Neural progenitor cell (in vitro differentiated cells): ENCODE data around the gene CRYM. TPM values are rescaled to one million over a fixed set of nuclear protein-coding genes. Genes with fewer than 3 reads are reported as not detected.

Experiments used
- DNase-seq: peaks from one replicate; pipeline ENCODE4 v3.0.0-alpha.2; 2016; ENCODE audit warnings: low spot score
- H2AFZ ChIP-seq: fragments of 200-600 bp; sonication (generic); replicated peaks from 2 replicates; pipeline ENCODE4 v1.6.1; 2016; ENCODE audit warnings: antibody characterized with exemption
- H3F3A ChIP-seq: fragments of 200-600 bp; sonication (generic); 2 replicates; pipeline ENCODE4 v1.6.1; 2016; ENCODE audit warnings: antibody characterized with exemption, low read depth
- H3K27ac ChIP-seq: fragments of 200-600 bp; sonication (generic); 2 replicates; pipeline ENCODE4 v1.5.1; 2016; ENCODE audit warnings: mild to moderate bottlenecking
- H3K27me3 ChIP-seq: fragments of 200-600 bp; sonication (generic); 2 replicates; pipeline ENCODE4 v1.6.1; 2016; ENCODE audit warnings: mild to moderate bottlenecking, moderate library complexity
- H3K36me3 ChIP-seq: fragments of 200-600 bp; sonication (generic); 2 replicates; pipeline ENCODE4 v1.5.1; 2016
- H3K4me1 ChIP-seq: fragments of 200-600 bp; sonication (generic); 2 replicates; pipeline ENCODE4 v1.6.1; 2016; ENCODE audit warnings: mixed run types
- H3K4me2 ChIP-seq: fragments of 200-600 bp; sonication (generic); 2 replicates; pipeline ENCODE4 v1.6.1; 2016
- H3K4me3 ChIP-seq: fragments of 200-600 bp; sonication (generic); 2 replicates; pipeline ENCODE4 v1.5.1; 2016
- H3K79me2 ChIP-seq: fragments of 200-600 bp; sonication (generic); 2 replicates; pipeline ENCODE4 v1.6.1; 2016; ENCODE audit warnings: low read depth
- H3K9ac ChIP-seq: fragments of 200-600 bp; sonication (generic); 2 replicates; pipeline ENCODE4 v1.6.1; 2016
- H3K9me3 ChIP-seq: fragments of 200-600 bp; sonication (generic); 2 replicates; pipeline ENCODE4 v1.5.1; 2016; ENCODE audit warnings: low read depth
- H4K20me1 ChIP-seq: fragments of 200-600 bp; sonication (generic); 2 replicates; pipeline ENCODE4 v1.6.1; 2016; ENCODE audit warnings: low read depth
- H3K27ac Mint-ChIP-seq: 3 replicates; pipeline ENCODE4 v1.8.0; 2021; ENCODE audit warnings: mixed read lengths
- H3K27me3 Mint-ChIP-seq: 2 replicates; pipeline ENCODE4 v1.8.0; 2022; ENCODE audit warnings: low read depth, mild to moderate bottlenecking, inconsistent platforms, moderate library complexity, mixed read lengths; ENCODE audit not compliant: insufficient read depth
- H3K36me3 Mint-ChIP-seq: 3 replicates; pipeline ENCODE4 v1.8.0; 2021; ENCODE audit warnings: mixed read lengths
- H3K4me1 Mint-ChIP-seq: 3 replicates; pipeline ENCODE4 v1.8.0; 2021; ENCODE audit warnings: mixed read lengths
- H3K4me3 Mint-ChIP-seq: 3 replicates; pipeline ENCODE4 v1.8.0; 2021; ENCODE audit warnings: mild to moderate bottlenecking, moderate library complexity, mixed read lengths
- H3K9me3 Mint-ChIP-seq: 3 replicates; pipeline ENCODE4 v1.8.0; 2020; ENCODE audit warnings: mixed read lengths
- CTCF ChIP-seq: fragments of 200-600 bp; sonication (generic); IDR thresholded peaks from 2 replicates; pipeline ENCODE4 v1.5.1; 2017; ENCODE audit warnings: antibody characterized with exemption, mild to moderate bottlenecking
- EZH2 ChIP-seq: fragments of 200-600 bp; sonication (generic); IDR thresholded peaks from 2 replicates; pipeline ENCODE4 v1.6.1; 2017; ENCODE audit warnings: antibody characterized with exemption, mild to moderate bottlenecking, moderate library complexity
- EZH2phosphoT487 ChIP-seq: fragments of 200-600 bp; sonication (generic); IDR thresholded peaks from 2 replicates; pipeline ENCODE4 v1.6.1; 2017; ENCODE audit warnings: antibody characterized with exemption
- total RNA-seq: library from RNA; depleted of rRNA; stranded (reverse); fragments of >200 nt; gene quantifications from 2 replicates; pipeline ENCODE4 v1.2.3, GENCODE V29; 2015; ENCODE audit warnings: low replicate concordance

CRYM gene
- total RNA-seq, 1 donor from 2014 or later = 0.36 TPM

GRCh38 chr16:21223787-21224186 is 54.3 kb downstream of the CRYM start:
- H3K4me3 Mint-ChIP-seq = no peak overlapping the region
- no peak overlapping the region for H3K4me2 ChIP-seq

GRCh38 chr16:21222495-21223337 is 55.4 kb downstream of the CRYM start:
- H3K79me2 ChIP-seq = no peaks in the 10 kb centered on the region
- no peaks in the 10 kb centered on the region for H3K9me3 ChIP-seq
- Mint-ChIP-seq H3K27ac (no peak overlapping the region), H3K4me3 (no peak overlapping the region), H3K27me3 (peaks cover 2% of the 10 kb centered on the region), H3K36me3 (no peaks in the 10 kb centered on the region), H3K4me1 (peaks cover 15% of the 10 kb centered on the region), H3K9me3 (peaks cover 2% of the 10 kb centered on the region)
- peaks cover 10% of the 10 kb centered on the region for H3K4me1 ChIP-seq
- no peaks in the 10 kb centered on the region for H3K36me3 ChIP-seq
- H3K27me3 ChIP-seq = no peaks in the 10 kb centered on the region
- TF ChIP-seq EZH2 (no peak), CTCF (no peak), EZH2phosphoT487 (no peak)
- no peak overlapping the region for H3K27ac ChIP-seq
- peaks cover 8% of the 10 kb centered on the region for H3F3A ChIP-seq
- H3K9ac ChIP-seq = no peak overlapping the region
- H2AFZ ChIP-seq = no peak overlapping the region
- DNase-seq = no peak
- no peaks in the 10 kb centered on the region for H4K20me1 ChIP-seq
- no peak overlapping the region for H3K4me3 ChIP-seq
- H3K4me2 ChIP-seq = peak overlapping the region; percentile 24

More at GRCh38 chr16:21223787-21224186, 54.3 kb downstream of the CRYM start:
- Histone ChIP-seq H3K36me3 (no peaks in the 10 kb centered on the region), H2AFZ (no peak overlapping the region), H3K27me3 (no peaks in the 10 kb centered on the region), H3K9ac (no peak overlapping the region), H3K4me1 (peaks cover 18% of the 10 kb centered on the region), H3K79me2 (no peaks in the 10 kb centered on the region), H3K4me3 (no peak overlapping the region), H3K27ac (no peak overlapping the region), H3K9me3 (no peaks in the 10 kb centered on the region), H4K20me1 (no peaks in the 10 kb centered on the region), H3F3A (peaks cover 8% of the 10 kb centered on the region)
- Mint-ChIP-seq H3K36me3 (no peaks in the 10 kb centered on the region), H3K27ac (no peak overlapping the region), H3K9me3 (peaks cover 2% of the 10 kb centered on the region), H3K27me3 (peaks cover 2% of the 10 kb centered on the region), H3K4me1 (peaks cover 20% of the 10 kb centered on the region)
- no peak for DNase-seq
- TF ChIP-seq CTCF = no peak
- TF ChIP-seq EZH2phosphoT487 = no peak
- TF ChIP-seq EZH2 = no peak

GRCh38 chr16:21219551-21219950 is 58.5 kb downstream of the CRYM start:
- Histone ChIP-seq H4K20me1 (no peaks in the 10 kb centered on the region), H3K27me3 (no peaks in the 10 kb centered on the region), H3K4me2 (no peak overlapping the region), H3F3A (peaks cover 8% of the 10 kb centered on the region), H3K4me1 (peaks cover 7% of the 10 kb centered on the region), H3K79me2 (no peaks in the 10 kb centered on the region), H3K4me3 (no peak overlapping the region), H3K9me3 (no peaks in the 10 kb centered on the region), H3K36me3 (no peaks in the 10 kb centered on the region), H2AFZ (no peak overlapping the region), H3K9ac (no peak overlapping the region), H3K27ac (no peak overlapping the region)
- Mint-ChIP-seq H3K27ac (no peak overlapping the region), H3K4me1 (peaks cover 14% of the 10 kb centered on the region), H3K36me3 (no peaks in the 10 kb centered on the region), H3K4me3 (no peak overlapping the region), H3K27me3 (peaks cover 2% of the 10 kb centered on the region), H3K9me3 (peaks cover 3% of the 10 kb centered on the region)
- DNase-seq = no peak
- TF ChIP-seq EZH2 (no peak), CTCF (no peak), EZH2phosphoT487 (no peak)
